ENCODE data around the gene SPINK9.

SPINK9 gene

DNA sequence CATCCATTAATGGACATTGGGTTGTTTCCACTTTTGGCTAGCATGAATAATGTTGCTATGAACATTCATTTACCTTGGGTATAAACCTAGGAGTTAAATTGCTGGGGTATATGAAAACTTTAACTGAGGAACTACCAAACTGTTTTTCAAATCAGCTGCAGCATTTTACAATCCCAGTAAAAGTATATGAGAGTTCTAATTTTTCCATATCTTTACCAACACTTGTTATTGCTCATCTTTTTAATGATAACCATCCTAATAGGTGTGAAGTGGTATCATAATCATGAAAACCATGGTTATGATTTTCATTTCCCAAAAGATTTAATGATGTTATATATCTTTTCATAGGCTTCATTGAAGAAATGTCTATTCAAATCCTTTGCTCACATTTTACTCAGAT is 32.9 kb downstream of the SPINK9 start:
- DNase-seq (ENCODE audit: low read depth in 3 of 3), result no peak

DNA sequence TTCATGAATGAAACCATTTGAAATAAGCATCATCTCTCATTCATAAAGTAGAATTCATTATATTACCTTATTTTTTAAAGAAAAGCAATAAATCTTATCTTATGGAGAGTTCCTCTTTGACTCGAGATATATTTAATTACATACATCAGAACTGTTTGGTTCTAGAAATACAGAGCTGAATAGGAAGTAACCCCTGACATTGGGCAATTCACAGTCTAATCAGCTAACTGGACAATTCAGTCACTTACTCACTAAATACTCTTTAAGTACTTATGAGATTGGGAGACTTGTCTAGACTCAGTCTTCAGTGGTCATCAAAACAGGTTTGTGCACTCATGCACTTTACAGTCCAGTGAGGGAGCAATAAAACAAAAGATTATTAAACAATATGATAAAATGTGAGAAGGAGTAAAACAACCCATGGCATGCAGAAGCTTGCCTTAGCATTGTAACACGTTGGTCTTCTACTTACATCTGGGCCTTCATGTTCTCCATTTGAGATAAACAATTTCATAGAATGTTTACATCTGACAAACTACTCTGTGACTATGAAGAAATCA is 36.9 kb downstream of the SPINK9 start:
- no peak for DNase-seq (ENCODE audit: low read depth in 3 of 3)

DNA sequence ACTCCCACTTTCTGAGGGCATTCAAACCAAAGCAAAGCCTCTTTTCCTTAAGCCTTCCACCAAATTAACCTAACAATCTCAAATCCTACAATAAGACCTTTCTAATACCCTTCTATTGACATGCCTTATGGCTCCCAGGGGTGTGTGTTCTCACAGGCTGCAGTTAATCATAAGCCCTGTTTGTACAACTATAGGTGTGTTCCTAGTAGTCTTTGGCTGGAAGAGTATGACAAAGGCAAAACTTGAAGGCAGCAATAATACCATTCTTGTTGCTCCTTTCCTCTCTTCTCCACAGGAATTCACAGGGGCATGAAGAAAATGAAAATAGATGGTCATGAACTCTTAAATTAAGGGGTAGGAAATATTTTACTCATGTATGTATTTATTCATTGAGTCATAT is 37.5 kb downstream of the SPINK9 start:
- no peak for DNase-seq (ENCODE audit: low read depth in 3 of 3)

DNA sequence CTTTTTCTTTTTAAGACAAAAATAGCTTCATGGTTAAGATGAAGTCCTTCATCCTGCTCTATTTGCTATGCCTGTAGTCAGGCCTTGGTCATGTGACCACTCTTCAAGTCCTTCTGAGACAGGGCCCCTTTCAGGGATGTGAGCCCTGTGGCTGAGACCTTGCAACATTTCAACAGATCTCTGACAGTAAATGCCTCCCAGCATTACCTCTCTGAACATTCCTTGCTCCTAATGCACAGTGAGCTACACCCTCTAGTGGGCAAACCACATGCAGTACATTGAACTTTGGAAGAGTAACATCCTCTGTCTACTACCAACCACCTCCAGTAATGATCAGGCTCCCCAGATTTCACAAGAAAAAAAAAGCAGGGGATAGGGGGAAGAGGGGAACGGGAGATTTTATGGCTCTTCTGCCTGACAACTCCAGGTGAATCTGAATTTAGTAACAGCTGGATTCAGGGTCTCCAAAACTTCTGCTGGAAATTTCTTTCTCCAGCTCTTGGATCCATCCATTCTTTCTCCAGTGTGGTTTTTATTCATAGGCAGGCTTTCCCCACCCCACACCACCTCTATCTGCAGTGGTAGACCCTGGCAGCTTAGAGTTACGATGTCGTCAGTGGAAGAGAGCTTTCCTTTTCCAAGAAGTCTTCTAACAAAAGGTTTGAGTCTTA is 39.5 kb downstream of the SPINK9 start:
- no peak for DNase-seq (ENCODE audit: low read depth in 3 of 3)

DNA sequence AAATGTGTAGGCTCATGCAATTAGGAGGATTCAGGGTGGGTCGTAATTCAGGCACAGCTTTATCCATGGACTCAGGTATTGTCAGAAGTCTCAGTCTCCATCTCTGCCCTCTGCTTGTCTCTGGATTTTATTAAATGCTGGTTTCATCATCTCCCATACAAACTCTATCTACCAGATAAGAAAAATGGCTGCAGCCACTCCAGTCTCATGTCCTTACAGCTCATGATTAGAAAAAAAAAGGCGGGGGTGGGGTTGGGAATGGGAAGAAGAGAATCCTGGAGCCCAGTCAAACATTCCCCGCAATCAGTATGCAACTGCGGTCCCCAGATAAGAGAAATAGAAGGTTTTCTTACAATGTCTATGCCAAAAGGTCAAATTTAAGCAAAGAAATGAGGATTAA is 40.8 kb downstream of the SPINK9 start:
- no peak for DNase-seq (ENCODE audit: low read depth in 3 of 3)

DNA sequence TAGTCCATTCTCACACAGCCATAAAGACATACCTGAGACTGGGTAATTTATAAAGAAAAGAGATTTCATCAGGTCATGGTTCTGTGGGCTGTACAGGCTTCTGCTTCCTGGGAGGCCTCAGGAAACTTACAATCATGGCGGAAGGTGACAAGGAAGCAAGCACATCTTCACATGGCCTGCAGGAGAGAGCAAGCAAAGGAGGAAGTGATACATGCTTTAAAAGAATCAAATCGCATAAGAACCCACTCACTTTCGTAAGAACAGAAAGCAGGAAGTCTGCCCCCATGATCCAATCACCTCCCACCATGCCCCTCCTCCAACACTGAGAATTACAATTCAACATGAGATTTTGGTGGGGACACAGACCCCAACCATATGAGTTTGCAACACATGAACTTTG is 43.3 kb downstream of the SPINK9 start:
- no peak for DNase-seq (ENCODE audit: low read depth in 3 of 3)

DNA sequence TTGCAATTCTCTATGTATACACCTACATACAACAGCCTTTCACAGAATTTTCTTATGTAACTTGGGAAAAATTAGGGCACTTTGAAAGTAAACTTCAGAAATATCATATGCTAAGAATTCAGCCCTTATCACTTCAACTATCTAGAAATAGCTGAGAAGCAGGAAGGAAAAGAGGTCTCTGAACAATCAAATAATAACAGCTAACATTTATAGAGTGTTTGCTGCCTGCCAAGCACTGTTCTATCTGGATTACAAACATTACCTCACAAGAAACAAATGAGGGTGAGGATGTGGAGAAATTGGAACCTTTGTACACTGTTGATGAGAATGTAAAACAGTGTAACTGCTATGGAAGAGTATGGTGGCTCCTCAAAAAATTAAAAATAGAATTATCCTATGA is 44.0 kb downstream of the SPINK9 start:
- DNase-seq (ENCODE audit: low read depth in 3 of 3), result no peak

DNA sequence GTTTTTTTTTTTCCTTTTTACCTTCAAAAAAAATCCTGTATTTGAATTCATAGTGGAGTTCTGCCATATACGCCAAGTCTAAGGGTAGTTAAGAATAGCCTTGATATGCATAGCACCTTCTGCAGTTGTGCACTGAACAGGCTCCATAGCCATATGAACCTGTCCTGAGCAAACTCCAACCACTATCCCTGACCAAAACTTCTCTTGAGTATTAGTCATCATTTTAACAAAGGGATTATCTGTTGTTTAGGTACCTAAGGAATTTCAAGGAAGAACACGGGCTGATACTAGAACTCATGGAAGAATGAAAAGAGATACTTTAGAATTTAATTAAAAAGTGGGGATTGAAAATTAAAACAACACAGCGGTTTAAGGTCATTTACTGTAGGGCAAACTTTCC is 46.5 kb downstream of the SPINK9 start:
- no peak for DNase-seq (ENCODE audit: low read depth in 3 of 3)

DNA sequence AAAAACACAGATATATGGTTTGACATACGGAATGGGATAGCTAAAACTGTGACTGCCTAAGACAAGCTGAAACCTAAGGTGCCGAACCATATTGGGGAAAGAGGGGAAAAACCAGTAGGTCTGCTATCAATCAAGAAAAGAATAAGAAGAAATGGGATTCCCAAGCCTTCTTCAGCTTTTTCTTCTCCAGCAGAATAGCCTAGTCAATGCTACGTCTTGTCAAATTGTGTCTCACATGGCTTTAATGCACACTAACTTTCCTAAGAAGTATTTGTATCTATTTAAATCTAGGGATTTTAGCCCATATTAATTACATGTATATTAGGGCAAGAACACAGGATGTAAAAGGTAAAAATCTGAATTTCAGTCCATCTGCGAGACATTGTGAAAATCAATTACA is 47.6 kb downstream of the SPINK9 start:
- no peak for DNase-seq (ENCODE audit: low read depth in 3 of 3)

DNA sequence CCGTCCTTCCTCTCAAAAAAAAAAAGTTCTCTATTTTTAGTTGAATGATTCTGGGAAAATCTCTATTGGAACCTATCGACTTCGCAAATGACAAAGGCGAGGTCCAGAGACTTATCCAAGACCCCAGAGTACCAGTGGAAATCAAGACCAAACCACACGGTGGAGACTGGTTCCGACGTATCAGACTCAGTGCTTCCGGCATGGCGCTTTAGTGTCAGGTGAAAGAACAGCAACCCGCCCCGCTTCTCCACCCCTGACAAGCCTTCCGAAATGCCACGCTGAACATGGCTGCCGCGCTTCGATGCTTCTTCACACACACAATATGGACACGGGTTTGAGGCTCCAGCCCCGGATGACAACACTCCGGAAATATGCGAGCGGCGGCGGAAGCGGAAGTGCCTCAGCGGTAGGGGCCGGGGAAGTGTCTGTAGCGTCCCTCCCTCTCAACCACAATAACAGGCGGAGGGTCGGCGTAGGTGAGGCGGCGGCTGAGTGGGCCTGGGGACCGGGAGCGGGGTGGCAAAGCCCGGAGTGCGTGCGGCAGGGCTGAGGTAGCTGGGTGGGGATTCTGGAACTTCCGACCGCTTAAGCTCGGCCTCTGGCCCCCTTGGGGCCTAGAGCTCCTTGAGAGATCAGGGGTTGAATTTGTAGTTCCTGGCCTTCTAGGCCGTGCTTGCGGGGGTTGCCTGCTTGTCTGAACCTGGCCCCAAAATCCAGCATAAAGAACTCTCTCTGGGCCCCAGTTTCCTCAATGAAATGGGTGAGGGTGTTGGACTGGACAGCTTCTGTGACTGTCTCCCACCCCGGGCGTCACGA is 48.4 kb downstream of the SPINK9 start, which contains the start of gene FBXO38:
FBXO38 (plus strand) TSS at position 395 of the 816 bp plus-strand sequence. CDS start 10,819 bp downstream, outside the sequence.
- DNase-seq (ENCODE audit: low read depth in 3 of 3), result peak; percentile 85 to 95 (median 94)

DNA sequence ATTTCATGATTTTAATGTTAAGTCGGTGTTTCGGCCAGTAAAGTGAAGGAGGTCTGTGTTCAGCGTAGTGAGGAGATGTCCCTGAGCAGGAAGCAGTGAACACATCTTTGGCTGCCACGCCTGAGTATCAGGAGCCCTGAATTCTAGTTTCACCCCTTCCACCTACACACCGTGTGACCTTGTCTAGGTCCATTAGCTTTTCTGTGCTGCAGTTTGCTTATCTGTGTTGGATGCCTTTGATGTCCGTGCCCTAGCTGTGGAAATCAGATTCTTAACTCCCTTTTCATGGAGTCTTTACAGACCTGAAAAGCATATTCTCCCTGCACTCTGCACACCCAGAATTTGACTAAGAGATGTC is 49.0 kb downstream of the SPINK9 start:
- DNase-seq (ENCODE audit: low read depth in 3 of 3), result no peak

DNA sequence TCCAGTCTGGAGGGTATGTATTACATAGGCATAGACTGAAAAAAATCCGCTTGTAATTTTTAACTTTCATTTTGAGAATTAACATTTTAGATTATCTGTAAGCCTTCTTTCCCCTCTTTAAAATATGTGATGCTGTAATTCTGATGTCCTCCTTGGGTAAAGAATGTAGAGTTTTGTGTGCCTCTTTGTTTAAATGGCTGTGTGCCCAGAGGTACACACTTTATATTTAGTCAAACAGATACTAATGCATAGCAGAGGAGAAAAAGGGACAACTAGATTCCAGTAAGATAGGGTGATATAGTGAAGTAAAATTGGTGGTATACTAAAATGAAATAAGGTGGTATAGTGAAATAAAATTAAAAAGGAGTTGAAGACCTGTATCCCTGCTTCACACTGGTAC is 49.7 kb downstream of the SPINK9 start:
- no peak for DNase-seq (ENCODE audit: low read depth in 3 of 3)

DNA sequence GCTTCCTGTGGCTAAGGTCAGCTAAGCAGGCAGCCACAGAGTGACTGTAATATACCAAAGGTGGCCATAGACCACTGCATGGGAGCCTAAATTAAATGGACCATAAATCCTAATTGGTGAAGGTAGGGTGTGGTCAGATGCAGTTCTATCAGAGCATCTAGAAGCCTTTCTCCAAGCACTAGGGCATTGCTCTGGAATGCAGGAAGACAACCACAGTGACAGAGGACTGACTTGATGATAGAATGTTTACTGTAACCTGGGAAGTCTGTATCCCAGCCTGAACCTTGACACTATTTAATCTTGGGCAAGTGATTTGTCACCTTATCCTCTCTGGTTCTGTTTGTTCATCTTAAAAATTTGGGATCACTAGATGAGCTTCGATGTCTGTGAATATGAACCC is 50.7 kb downstream of the SPINK9 start:
- no peak for DNase-seq (ENCODE audit: low read depth in 3 of 3)

DNA sequence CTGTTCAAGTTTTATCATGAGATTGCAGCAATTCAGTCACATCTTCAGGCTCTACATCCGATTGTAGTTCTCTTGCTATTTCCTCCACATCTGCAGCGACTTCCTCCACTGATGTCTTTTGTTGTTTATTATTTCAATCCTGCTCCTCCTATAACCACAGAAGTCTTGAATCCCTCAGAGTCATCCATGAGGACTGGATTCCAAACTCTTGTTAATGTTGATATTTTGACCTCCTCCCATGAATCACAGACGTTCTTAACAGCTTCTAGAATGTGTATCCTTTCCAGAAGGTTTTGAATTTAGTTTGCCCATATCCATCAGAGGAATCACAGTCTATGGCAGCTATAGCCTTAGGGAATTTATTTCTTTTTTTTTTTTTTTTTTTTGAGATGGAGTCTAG is 52.0 kb downstream of the SPINK9 start:
- no peak for DNase-seq (ENCODE audit: low read depth in 3 of 3)

DNA sequence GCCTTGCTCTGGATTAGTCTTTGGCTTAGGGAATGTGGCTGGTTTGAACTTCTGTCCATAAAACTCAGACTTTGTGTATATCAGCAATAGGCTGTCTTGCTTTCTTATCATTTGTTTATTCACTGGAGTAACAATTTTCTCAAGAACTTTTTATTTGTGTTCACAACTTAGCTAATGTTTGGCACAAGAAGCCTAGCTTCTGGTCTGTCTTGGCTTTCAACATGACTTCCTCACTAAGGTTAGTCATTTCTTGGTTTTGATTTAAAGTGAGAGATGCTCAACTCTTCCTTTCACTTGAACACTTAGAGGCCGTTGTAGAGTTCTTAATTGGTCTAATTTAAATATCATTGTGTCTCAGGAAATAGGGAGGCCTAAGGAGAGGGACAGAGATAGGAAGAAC is 53.3 kb downstream of the SPINK9 start:
- no peak for DNase-seq (ENCODE audit: low read depth in 3 of 3)

Measured in stimulated activated CD4-positive, alpha-beta T cell treated with anti-CD3 and anti-CD28 coated beads, TNF-alpha, amount 100 ng/mL, for 4 hours (primary cell).